ENCODE results near the gene LYST.
A peak's percentile ranks its signal among the peaks of the same experiment; 100 is the strongest.

Gene LYST

GRCh38 chr1:235617808-235618207 lies 248.9 kb downstream of the LYST start:
- POLR2A ChIA-PET (ENCODE audit: low non-redundant PET), result no interaction called here
- CTCF ChIA-PET, result interaction anchor here (0.5 to 0.9 kb wide), 4 partner anchors 12 to 1551 kb away, joined by 3 to 6 read pairs (median 3); no protein-coding TSS in a partner anchor
- TF ChIP-seq CTCF (conservative IDR thresholded peaks at IDR 0.05; ENCODE audit: low read depth), result no peak
- no peak overlapping the region for H3K27ac ChIP-seq
- peak; percentile 14 for DNase-seq (ENCODE audit: low spot score)

GRCh38 chr1:235617140-235617539 lies 249.6 kb downstream of the LYST start:
- ChIA-PET CTCF (interaction anchor here (0.5 to 0.6 kb wide), 2 partner anchors 11 to 103 kb away, joined by 3 to 6 read pairs; no protein-coding TSS in a partner anchor), POLR2A (ENCODE audit: low non-redundant PET) (no interaction called here)
- DNase-seq (ENCODE audit: low spot score), result no peak
- TF ChIP-seq CTCF (conservative IDR thresholded peaks at IDR 0.05; ENCODE audit: low read depth), result no peak
- H3K27ac ChIP-seq, result no peak overlapping the region

GRCh38 chr1:235614442-235614954 lies 252.2 kb downstream of the LYST start:
- ChIA-PET POLR2A (ENCODE audit: low non-redundant PET) (no interaction called here), CTCF (interaction anchor here (0.6 to 3.2 kb wide), 4 partner anchors 14 to 60 kb away, joined by 3 to 13 read pairs (median 4); no protein-coding TSS in a partner anchor)
- no peak overlapping the region for H3K27ac ChIP-seq
- DNase-seq (ENCODE audit: low spot score), result no peak
- TF ChIP-seq CTCF (conservative IDR thresholded peaks at IDR 0.05; ENCODE audit: low read depth), result no peak

GRCh38 chr1:235613602-235614001 lies 253.1 kb downstream of the LYST start:
- no peak for TF ChIP-seq CTCF (conservative IDR thresholded peaks at IDR 0.05; ENCODE audit: low read depth)
- ChIA-PET CTCF (interaction anchor here (0.6 to 3.2 kb wide), 4 partner anchors 13 to 50 kb away, joined by 3 to 13 read pairs (median 4); no protein-coding TSS in a partner anchor), POLR2A (ENCODE audit: low non-redundant PET) (no interaction called here)
- DNase-seq (ENCODE audit: low spot score), result no peak
- no peak overlapping the region for H3K27ac ChIP-seq

GRCh38 chr1:235612761-235613160 lies 253.9 kb downstream of the LYST start:
- ChIA-PET POLR2A (ENCODE audit: low non-redundant PET) (no interaction called here), CTCF (interaction anchor here (0.6 to 3.2 kb wide), 3 partner anchors 12 to 42 kb away, joined by 4 to 13 read pairs (median 5); no protein-coding TSS in a partner anchor)
- TF ChIP-seq CTCF (conservative IDR thresholded peaks at IDR 0.05; ENCODE audit: low read depth), result no peak
- H3K27ac ChIP-seq, result no peak overlapping the region
- no peak for DNase-seq (ENCODE audit: low spot score)
